OCI-LY3 (cell line): ENCODE measurements around the gene PBX4.

Experiments
- EZH2phosphoT487 ChIP-seq: fragments of 200-600 bp; shearing (Covaris generic); IDR thresholded peaks from 2 replicates; pipeline ENCODE4 v1.6.1; 2018; ENCODE audit warnings: antibody characterized with exemption, mixed run types, low read depth
- TF ChIP-seq, protein P1 (sequence below): fragments of 200-600, 300-600 bp; sonication (generic); IDR thresholded peaks from 2 replicates; pipeline ENCODE4 v1.5.1; 2014; ENCODE audit warnings: antibody characterized with exemption, low read length, low read depth

DNA sequence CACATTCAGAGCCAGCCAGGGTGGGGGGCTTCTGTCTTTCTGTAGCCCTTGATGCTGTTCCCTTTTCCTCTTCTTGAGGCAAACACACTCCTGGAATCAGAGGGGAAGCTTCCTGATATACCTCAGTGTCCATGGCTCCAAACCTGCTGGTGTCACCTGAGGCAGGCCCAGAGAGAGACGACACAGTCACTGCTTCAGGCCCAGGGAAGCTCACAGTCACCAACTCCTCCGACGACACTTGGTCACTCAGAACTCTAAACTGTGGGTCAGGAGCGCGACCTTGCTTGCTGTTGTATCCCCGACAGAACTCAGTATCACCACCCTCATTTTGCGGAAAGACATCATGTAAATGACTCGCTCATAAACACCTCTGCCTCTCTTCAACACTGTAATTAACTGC, 43.9 kb upstream of the PBX4 start:
- TF ChIP-seq, protein P1, sequence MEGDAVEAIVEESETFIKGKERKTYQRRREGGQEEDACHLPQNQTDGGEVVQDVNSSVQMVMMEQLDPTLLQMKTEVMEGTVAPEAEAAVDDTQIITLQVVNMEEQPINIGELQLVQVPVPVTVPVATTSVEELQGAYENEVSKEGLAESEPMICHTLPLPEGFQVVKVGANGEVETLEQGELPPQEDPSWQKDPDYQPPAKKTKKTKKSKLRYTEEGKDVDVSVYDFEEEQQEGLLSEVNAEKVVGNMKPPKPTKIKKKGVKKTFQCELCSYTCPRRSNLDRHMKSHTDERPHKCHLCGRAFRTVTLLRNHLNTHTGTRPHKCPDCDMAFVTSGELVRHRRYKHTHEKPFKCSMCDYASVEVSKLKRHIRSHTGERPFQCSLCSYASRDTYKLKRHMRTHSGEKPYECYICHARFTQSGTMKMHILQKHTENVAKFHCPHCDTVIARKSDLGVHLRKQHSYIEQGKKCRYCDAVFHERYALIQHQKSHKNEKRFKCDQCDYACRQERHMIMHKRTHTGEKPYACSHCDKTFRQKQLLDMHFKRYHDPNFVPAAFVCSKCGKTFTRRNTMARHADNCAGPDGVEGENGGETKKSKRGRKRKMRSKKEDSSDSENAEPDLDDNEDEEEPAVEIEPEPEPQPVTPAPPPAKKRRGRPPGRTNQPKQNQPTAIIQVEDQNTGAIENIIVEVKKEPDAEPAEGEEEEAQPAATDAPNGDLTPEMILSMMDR = no peak
- TF ChIP-seq EZH2phosphoT487 = no peak
